HG03025 (cell line): ENCODE data around the gene ELOB.

Experiments
- ATAC-seq: cut with Tn5 transposase; IDR thresholded peaks from one replicate; pipeline ENCODE4 v1.9.1; 2021; ENCODE audit warnings: mild to moderate bottlenecking, moderate library complexity; ENCODE audit not compliant: unreplicated experiment, low FRiP score

The ELOB gene

GRCh38 chr16:2751577-2752034 is 25.5 kb downstream of the ELOB start:
- ATAC-seq: no peak

- no peak for ATAC-seq
Measured at GRCh38 chr16:2749936-2750335, 27.1 kb downstream of the ELOB start.

GRCh38 chr16:2749476-2749875 is 27.6 kb downstream of the ELOB start:
- no peak for ATAC-seq

- no peak for ATAC-seq
Measured at GRCh38 chr16:2748757-2749455, 28.2 kb downstream of the ELOB start.

- no peak for ATAC-seq
Measured at GRCh38 chr16:2745961-2746360, 31.1 kb downstream of the ELOB start.

- ATAC-seq: no peak
Measured at GRCh38 chr16:2745116-2745890, 31.8 kb downstream of the ELOB start.

- no peak for ATAC-seq
Measured at GRCh38 chr16:2744711-2745110, 32.4 kb downstream of the ELOB start.

- no peak for ATAC-seq
Measured at GRCh38 chr16:2743007-2743810, 33.9 kb downstream of the ELOB start.

- no peak for ATAC-seq
Measured at GRCh38 chr16:2742323-2743006, 34.6 kb downstream of the ELOB start.

- no peak for ATAC-seq
Measured at GRCh38 chr16:2741168-2741567, 35.9 kb downstream of the ELOB start.

- ATAC-seq: no peak
Measured at GRCh38 chr16:2740476-2740875, 36.6 kb downstream of the ELOB start.

GRCh38 chr16:2739625-2740430 is 37.3 kb downstream of the ELOB start:
- ATAC-seq: no peak

- ATAC-seq: no peak
Measured at GRCh38 chr16:2738615-2739014, 38.5 kb downstream of the ELOB start.

GRCh38 chr16:2737895-2738418 is 39.1 kb downstream of the ELOB start:
- no peak for ATAC-seq

GRCh38 chr16:2737238-2737605 is 39.9 kb downstream of the ELOB start:
- ATAC-seq: no peak

GRCh38 chr16:2736476-2737237 is 40.4 kb downstream of the ELOB start:
- no peak for ATAC-seq

GRCh38 chr16:2734844-2735515 is 42.1 kb downstream of the ELOB start:
- ATAC-seq: no peak

- ATAC-seq: no peak
Measured at GRCh38 chr16:2728034-2728433, 49.0 kb downstream of the ELOB start.
